HG02938 (cell line): Measurements from ENCODE around the gene ZFX.

Experiments
- ATAC-seq: cut with Tn5 transposase; IDR thresholded peaks from one replicate; pipeline ENCODE4 v1.9.1; 2021; ENCODE audit warnings: mild to moderate bottlenecking, moderate library complexity; ENCODE audit not compliant: unreplicated experiment

ZFX gene

GRCh38 chrX:24198101-24198500 lies 48.6 kb downstream of the ZFX start:
- ATAC-seq = no peak

GRCh38 chrX:24200133-24200532 lies 50.6 kb downstream of the ZFX start:
- no peak for ATAC-seq

GRCh38 chrX:24201216-24201615 lies 51.7 kb downstream of the ZFX start:
- no peak for ATAC-seq

- ATAC-seq = no peak
Measured at GRCh38 chrX:24202465-24203031, 53.0 kb downstream of the ZFX start.

- ATAC-seq = no peak
Measured at GRCh38 chrX:24203072-24203808, 53.7 kb downstream of the ZFX start.

- ATAC-seq = no peak
Measured at GRCh38 chrX:24204331-24204730, 54.8 kb downstream of the ZFX start.

GRCh38 chrX:24204958-24205357 lies 55.4 kb downstream of the ZFX start:
- ATAC-seq = no peak

GRCh38 chrX:24207826-24208225 lies 58.3 kb downstream of the ZFX start:
- no peak for ATAC-seq

GRCh38 chrX:24208496-24209240 lies 59.1 kb downstream of the ZFX start:
- no peak for ATAC-seq

GRCh38 chrX:24210190-24210589 lies 60.7 kb downstream of the ZFX start:
- no peak for ATAC-seq

GRCh38 chrX:24214568-24214967 lies 65.0 kb downstream of the ZFX start:
- no peak for ATAC-seq

GRCh38 chrX:24215272-24215671 lies 65.7 kb downstream of the ZFX start:
- ATAC-seq = no peak

GRCh38 chrX:24216037-24216436 lies 66.5 kb downstream of the ZFX start:
- ATAC-seq = no peak

- ATAC-seq = no peak
Measured at GRCh38 chrX:24216827-24217226, 67.3 kb downstream of the ZFX start.

GRCh38 chrX:24219320-24219719 lies 69.8 kb downstream of the ZFX start:
- no peak for ATAC-seq

GRCh38 chrX:24221872-24222271 lies 72.3 kb downstream of the ZFX start:
- ATAC-seq = no peak

GRCh38 chrX:24225265-24225664 lies 75.7 kb downstream of the ZFX start:
- ATAC-seq = no peak

GRCh38 chrX:24226176-24226575 lies 76.6 kb downstream of the ZFX start:
- ATAC-seq = no peak

GRCh38 chrX:24228596-24228995 lies 79.1 kb downstream of the ZFX start:
- ATAC-seq = no peak

- ATAC-seq = no peak
Measured at GRCh38 chrX:24229400-24229879, 79.9 kb downstream of the ZFX start.

GRCh38 chrX:24229976-24230375 lies 80.4 kb downstream of the ZFX start:
- ATAC-seq = no peak

- ATAC-seq = no peak
Measured at GRCh38 chrX:24231131-24231540, 81.6 kb downstream of the ZFX start.
